Measurements from ENCODE around the gene ACSM5.

Gene ACSM5

DNA sequence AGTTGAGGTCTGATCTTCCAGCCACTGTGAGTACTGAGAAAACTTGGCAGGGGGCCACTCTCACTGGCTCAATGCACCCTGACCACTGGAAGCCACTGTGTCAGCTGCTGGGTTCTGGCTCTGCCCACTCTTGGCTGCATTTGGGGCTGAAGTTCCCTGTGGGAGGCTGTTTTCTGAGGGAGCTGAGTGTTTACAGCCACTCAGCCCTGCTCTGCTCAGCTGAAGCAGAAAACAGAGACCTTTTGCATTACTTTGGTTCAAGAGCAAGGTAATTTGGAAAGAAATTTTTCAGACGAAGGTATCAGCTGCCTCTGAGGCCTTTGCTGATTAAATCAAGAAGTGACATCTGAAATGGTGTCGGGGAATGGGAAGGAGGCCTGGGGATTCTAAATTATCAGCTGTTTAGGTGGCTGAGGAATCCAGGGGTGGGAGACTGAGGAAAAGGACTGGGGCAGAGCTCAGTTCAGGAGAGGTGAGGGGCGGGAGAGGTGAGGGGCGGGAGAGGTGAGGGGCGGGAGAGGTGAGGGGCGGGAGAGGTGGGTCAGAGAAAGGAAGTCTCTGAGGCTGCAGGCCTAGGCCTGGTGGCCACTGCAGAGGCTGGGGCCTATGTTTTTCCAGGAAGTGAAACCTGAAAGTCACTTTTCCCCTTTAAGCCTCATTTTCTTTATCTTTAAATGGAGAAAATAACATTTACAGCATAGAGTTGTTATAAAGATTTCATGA is at the start of gene ACSM5:
Gene ACSM5 (plus strand): TSS at position 137 of the 723 bp plus-strand sequence. CDS start 1,951 bp downstream, outside the sequence.
- DNase-seq: no peak

DNA sequence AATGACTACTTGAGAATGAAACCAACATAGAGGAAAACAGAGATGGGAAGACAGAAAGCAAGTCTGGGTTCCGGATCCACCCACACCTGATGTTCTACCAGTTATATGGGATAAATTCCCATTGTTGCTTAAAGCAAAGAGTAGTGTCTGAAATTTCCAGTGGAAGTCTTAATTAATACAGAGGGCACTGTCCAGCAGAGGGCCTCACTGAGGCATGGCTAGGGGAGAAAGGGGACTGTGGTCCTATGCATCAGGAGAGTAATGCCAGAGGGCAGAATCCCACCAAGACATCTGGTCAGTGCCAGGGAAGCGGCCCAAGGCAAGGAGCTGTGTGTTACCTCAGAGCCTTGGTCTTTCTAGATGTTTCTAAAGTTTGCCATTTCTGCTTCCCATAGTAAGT is 49.3 kb upstream of the ACSM5 start:
- peak; percentile 25 for DNase-seq

- no peak for DNase-seq
Measured at GRCh38 chr16:20363191-20363590, 46.1 kb upstream of the ACSM5 start.

GRCh38 chr16:20364051-20364450 is 45.3 kb upstream of the ACSM5 start:
- no peak for DNase-seq

DNA sequence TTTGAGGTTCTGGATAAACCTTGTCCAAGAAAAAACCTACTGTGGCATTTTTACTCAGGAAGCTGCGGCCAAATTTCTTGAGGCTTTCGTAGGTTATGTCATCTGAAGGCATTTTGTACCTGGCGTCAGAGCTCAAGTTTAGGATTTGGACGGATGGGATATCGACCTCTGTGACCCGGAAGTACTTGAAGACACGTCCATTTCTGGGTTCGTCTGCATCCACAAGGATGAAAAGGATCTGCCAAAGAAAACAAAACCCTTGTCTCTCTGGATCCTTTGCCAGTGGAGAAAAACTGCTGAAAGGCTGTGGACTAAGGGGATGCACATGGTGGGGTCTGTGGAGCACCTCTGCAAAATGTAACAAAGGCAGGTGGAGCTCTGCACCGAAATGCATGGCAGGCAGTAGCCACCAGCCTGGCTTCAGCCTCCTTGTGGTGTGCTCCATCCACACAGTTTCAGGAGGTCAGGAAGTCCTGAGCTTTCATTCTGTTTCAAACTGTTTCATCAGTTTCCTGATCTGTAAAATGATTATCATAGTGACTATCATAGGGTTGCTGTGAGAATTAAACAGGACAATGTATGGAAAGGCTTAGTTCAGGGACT is 39.8 kb upstream of the ACSM5 start:
- DNase-seq: no peak

GRCh38 chr16:20372701-20373100 is 36.6 kb upstream of the ACSM5 start:
- no peak for DNase-seq

GRCh38 chr16:20377181-20377580 is 32.2 kb upstream of the ACSM5 start:
- no peak for DNase-seq

DNA sequence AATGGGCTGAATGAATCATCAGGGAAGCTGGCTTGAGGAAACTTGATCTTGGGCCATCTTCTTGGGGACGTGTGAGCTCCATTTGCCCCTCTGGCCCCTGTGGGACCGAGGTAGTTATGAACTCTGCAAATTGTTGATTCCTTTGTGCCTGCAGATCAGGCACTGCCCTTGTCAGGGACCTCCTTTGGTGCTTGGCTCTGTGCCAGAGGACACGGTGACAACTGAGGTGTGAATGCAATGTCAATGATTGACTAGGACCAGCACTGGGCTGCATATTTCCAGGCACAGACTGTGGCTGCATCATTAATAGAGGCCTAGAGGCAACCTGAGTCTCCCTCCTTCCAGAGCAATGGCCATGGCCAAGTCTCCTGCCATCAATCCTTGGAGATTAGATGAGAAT is 28.6 kb upstream of the ACSM5 start:
- no peak for DNase-seq

GRCh38 chr16:20382202-20382948 is 27.0 kb upstream of the ACSM5 start:
- DNase-seq: no peak

- peak; percentile 55 for DNase-seq
Measured at GRCh38 chr16:20383106-20384029, 26.0 kb upstream of the ACSM5 start.

DNA sequence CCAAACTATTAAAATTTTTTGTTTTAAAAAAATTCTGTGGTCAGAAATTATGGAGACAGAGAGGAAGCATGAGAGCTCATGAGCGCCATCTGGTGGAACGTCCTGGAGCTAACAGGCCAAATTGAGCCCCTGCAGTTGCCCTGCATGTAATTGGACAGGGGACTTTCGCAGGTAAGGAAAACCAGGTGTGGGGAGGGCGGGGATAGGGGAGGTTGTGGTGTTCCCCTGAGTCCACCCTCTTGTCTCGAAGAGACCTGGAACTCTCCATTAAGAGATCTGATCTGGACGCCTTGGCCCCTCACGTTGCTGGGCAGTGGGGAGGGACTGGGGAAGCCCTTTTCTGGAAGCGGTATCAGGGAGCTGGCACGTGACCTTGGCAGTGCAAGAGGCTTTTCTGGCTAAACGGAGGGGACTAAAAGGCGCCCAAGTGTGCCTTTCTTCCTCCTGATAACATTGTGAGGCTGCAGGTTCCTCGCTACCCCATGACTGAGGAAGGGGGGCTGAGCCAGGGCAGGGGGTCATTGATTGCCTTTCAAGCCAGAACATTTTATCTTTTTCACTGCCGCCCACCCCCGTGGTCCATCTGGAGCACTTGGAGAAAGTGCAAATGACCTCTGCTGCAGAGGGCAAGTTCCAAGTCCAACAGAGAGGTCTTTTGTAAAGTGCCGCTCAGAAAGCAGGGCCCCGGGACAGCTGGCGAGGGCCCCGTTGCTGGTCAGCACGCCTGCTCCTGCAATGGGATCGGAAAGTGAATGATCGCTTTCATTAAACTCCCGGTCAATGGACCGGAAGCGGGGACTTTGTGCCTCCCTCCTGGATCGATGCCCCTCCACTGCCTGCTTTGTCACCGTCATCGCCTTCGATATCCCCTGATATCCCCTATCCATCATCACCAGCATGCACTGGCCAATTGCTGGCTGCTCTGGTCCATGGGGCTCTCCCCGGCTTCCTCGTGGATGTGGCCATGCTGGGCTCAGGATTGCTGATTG is 23.2 kb upstream of the ACSM5 start:
- DNase-seq: peak; percentile 81

DNA sequence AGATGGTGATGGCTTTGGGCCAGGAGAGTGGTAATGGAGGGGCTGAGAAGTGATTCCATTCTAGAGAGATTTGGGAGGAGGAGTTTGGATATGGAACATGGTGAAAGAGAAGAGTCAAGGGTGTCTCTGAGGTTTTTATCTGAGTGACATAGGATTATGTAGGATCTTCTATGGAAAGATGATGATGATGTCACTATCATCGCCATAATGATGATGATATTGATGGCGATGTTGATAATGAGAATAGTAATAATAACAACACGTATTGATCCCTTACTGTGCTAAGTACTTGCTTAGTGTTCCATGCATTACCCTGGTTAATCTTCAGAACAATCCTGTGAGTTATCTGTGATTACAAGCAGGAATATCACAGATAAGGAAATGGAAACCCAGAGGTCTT is 21.4 kb upstream of the ACSM5 start:
- no peak for DNase-seq

GRCh38 chr16:20388854-20389253 is 20.5 kb upstream of the ACSM5 start:
- no peak for DNase-seq

GRCh38 chr16:20391045-20391444 is 18.3 kb upstream of the ACSM5 start:
- DNase-seq: no peak

DNA sequence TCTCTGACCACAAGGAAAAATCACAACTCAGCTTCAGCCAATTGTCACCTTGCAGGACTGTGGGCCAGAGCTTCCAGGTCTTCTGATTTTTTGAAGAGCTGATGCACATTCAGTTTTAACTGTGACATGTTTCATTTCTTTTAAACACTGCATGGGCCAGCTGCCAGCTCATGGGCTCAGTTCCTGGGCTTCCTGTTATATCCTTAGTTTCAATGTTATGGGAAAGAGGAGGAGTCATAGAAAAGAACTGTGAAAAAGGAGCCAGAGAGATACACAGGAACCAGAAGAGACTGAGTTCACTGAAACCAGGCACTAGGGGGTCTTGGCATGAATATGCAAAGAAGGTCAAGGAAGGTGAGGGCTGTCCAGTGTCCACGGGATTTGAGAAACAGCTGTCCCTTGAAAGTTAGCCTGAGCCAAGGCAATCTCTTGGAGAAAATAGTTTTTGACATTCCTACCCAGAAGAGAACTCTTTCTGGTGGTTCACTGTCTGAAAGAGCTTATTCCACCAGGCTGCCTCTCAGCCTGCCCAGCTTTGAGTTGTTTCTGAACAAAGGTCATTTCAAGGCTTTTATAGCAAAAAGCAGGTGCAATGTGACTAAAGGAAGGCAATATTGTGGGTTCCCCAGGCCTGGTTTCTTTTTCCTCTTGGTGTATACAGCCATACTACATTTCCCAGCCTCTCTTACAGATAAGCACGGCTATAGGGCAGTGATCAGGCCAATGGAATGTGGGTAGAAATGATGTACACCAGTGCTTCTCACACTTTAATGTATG is 15.3 kb upstream of the ACSM5 start:
- no peak for DNase-seq

DNA sequence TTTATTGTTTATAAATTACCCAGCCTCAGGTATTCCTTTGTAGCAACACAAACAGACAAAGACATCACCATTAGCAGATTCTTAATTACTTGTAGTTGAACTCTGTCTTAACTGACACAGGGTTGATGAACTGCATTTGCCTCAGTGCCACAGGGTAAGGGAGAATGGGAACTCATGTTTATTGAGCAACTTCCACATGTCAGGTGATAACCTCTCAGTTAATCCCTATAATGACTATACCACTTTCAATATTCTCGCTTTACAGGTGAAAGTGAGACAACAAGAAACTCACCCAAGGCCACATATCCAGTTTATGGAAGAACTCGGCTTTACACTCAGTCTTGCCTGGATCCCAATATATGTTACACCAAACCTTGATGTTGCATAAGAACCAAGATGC is 13.4 kb upstream of the ACSM5 start:
- no peak for DNase-seq

GRCh38 chr16:20396846-20397467 is 12.4 kb upstream of the ACSM5 start:
- DNase-seq: no peak

- DNase-seq: no peak
Measured at GRCh38 chr16:20397468-20398074, 11.8 kb upstream of the ACSM5 start.

GRCh38 chr16:20398603-20399002 is 10.7 kb upstream of the ACSM5 start:
- DNase-seq: no peak

GRCh38 chr16:20399185-20399584 is 10.1 kb upstream of the ACSM5 start:
- DNase-seq: no peak

Data from stimulated activated CD8-positive, alpha-beta memory T cell treated with anti-CD3 and anti-CD28 coated beads, Interleukin-4, amount 100 ng/mL, for 48 hours (primary cell).